ENCODE results near the gene FAM72B. TPM values are rescaled to one million over a fixed set of nuclear protein-coding genes. Genes with fewer than 3 reads are reported as not detected.
A peak's percentile ranks its signal among the peaks of the same experiment; 100 is the strongest.
"Not testable (repeated sequence)": the region's sequence is repeated elsewhere in the genome, so short reads cannot be mapped to it uniquely, and the experiment has no call there.

The FAM72B gene
- 0.29 and 1.2 TPM in 2 replicates for total RNA-seq

GRCh38 chr1:121184290-121185127, at the start of gene FAM72B, which contains the start of gene SRGAP2C:
TSS of gene FAM72B (minus strand) at chr1:121184340. CDS start at chr1:121183489, 851 bp downstream.
TSS of gene SRGAP2C (plus strand) at chr1:121184975. CDS start at chr1:121187447, 2,472 bp downstream.
- DNase-seq (ENCODE audit: extremely low read depth, low read depth, low spot score) = peak; percentile 91

GRCh38 chr1:121232445-121233125, 48.4 kb upstream of the FAM72B start:
- DNase-seq (ENCODE audit: extremely low read depth, low read depth, low spot score) = not testable (repeated sequence)

GRCh38 chr1:121230636-121231035, 46.5 kb upstream of the FAM72B start:
- not testable (repeated sequence) for DNase-seq (ENCODE audit: extremely low read depth, low read depth, low spot score)

GRCh38 chr1:121227544-121228330, 43.6 kb upstream of the FAM72B start:
- DNase-seq (ENCODE audit: extremely low read depth, low read depth, low spot score) = not testable (repeated sequence)

GRCh38 chr1:121226925-121227324, 42.8 kb upstream of the FAM72B start:
- DNase-seq (ENCODE audit: extremely low read depth, low read depth, low spot score) = not testable (repeated sequence)

- not testable (repeated sequence) for DNase-seq (ENCODE audit: extremely low read depth, low read depth, low spot score)
These were observed 42.3 kb upstream of the FAM72B start for GRCh38 chr1:121226295-121226904.

GRCh38 chr1:121224714-121225113, 40.6 kb upstream of the FAM72B start:
- not testable (repeated sequence) for DNase-seq (ENCODE audit: extremely low read depth, low read depth, low spot score)

- not testable (repeated sequence) for DNase-seq (ENCODE audit: extremely low read depth, low read depth, low spot score)
These were observed 37.6 kb upstream of the FAM72B start for GRCh38 chr1:121221770-121222169.

- not testable (repeated sequence) for DNase-seq (ENCODE audit: extremely low read depth, low read depth, low spot score)
These were observed 32.5 kb upstream of the FAM72B start for GRCh38 chr1:121216676-121217075.

GRCh38 chr1:121215699-121216417, 31.7 kb upstream of the FAM72B start:
- not testable (repeated sequence) for DNase-seq (ENCODE audit: extremely low read depth, low read depth, low spot score)

- DNase-seq (ENCODE audit: extremely low read depth, low read depth, low spot score) = not testable (repeated sequence)
These were observed 30.5 kb upstream of the FAM72B start for GRCh38 chr1:121214544-121215156.

- not testable (repeated sequence) for DNase-seq (ENCODE audit: extremely low read depth, low read depth, low spot score)
These were observed 29.4 kb upstream of the FAM72B start for GRCh38 chr1:121213491-121213890.

- not testable (repeated sequence) for DNase-seq (ENCODE audit: extremely low read depth, low read depth, low spot score)
These were observed 26.6 kb upstream of the FAM72B start for GRCh38 chr1:121210778-121211177.

GRCh38 chr1:121208375-121208774, 24.2 kb upstream of the FAM72B start:
- not testable (repeated sequence) for DNase-seq (ENCODE audit: extremely low read depth, low read depth, low spot score)

- not testable (repeated sequence) for DNase-seq (ENCODE audit: extremely low read depth, low read depth, low spot score)
These were observed 23.2 kb upstream of the FAM72B start for GRCh38 chr1:121207328-121207727.

GRCh38 chr1:121205786-121206711, 21.9 kb upstream of the FAM72B start:
- DNase-seq (ENCODE audit: extremely low read depth, low read depth, low spot score) = not testable (repeated sequence)

GRCh38 chr1:121202986-121203385, 18.8 kb upstream of the FAM72B start:
- not testable (repeated sequence) for DNase-seq (ENCODE audit: extremely low read depth, low read depth, low spot score)

Measured in glomerular endothelial cell (primary cell).